ENCODE results near the gene VAC14.

VAC14 gene

GRCh38 chr16:70725912-70726828, 74.8 kb downstream of the VAC14 start:
- H3K27ac ChIP-seq (ENCODE audit: low read depth, low read length): no peak overlapping the region
- H3K56ac ChIP-seq (ENCODE audit: low read length): no peak overlapping the region
- H3K36me3 ChIP-seq (ENCODE audit: control insufficient read depth, insufficient read depth, low read length): no peaks in the 10 kb centered on the region
- H3K79me2 ChIP-seq (ENCODE audit: control insufficient read depth, insufficient read depth, low read length): no peaks in the 10 kb centered on the region
- H3K23ac ChIP-seq (ENCODE audit: low read length): no peak overlapping the region
- no peak overlapping the region for H4K8ac ChIP-seq (ENCODE audit: low read depth, low read length)
- no peak overlapping the region for H3K4me3 ChIP-seq (ENCODE audit: low read length)
- no peak overlapping the region for H3K18ac ChIP-seq (ENCODE audit: low read length)
- no peak overlapping the region for H2AK5ac ChIP-seq (ENCODE audit: low read length)
- no peak overlapping the region for H4K5ac ChIP-seq (ENCODE audit: low read length)
- H2BK120ac ChIP-seq (ENCODE audit: low read depth, low read length): no peak overlapping the region
- no peak overlapping the region for H3K4ac ChIP-seq (ENCODE audit: low read depth, low read length)
- no peak overlapping the region for H3K4me2 ChIP-seq (ENCODE audit: low read length)
- H3K4me1 ChIP-seq (ENCODE audit: control insufficient read depth, low read depth, low read length): peaks cover 2% of the 10 kb centered on the region
- no peak overlapping the region for H3K9ac ChIP-seq (ENCODE audit: low read length)
- WGBS (ENCODE audit: extremely low coverage, insufficient coverage, low lambda C conversion rate): no CpG with 5 or more reads among the region's 31 CpGs
- no peaks in the 10 kb centered on the region for H3K79me1 ChIP-seq (ENCODE audit: low read length)
- H2BK15ac ChIP-seq (replicated peaks; ENCODE audit: low read depth): no peak overlapping the region
- DNase-seq: no peak
- H3K27me3 ChIP-seq (ENCODE audit: insufficient read depth, low read length, poor library complexity): no peaks in the 10 kb centered on the region
- H2BK5ac ChIP-seq (ENCODE audit: low read length): no peak overlapping the region

- no CpG with 5 or more reads among the region's 22 CpGs for WGBS (ENCODE audit: extremely low coverage, insufficient coverage, low lambda C conversion rate)
- DNase-seq: no peak
Measured at GRCh38 chr16:70725024-70725911, 75.7 kb downstream of the VAC14 start.

GRCh38 chr16:70724146-70725023, 76.6 kb downstream of the VAC14 start:
- no CpG with 5 or more reads among the region's 15 CpGs for WGBS (ENCODE audit: extremely low coverage, insufficient coverage, low lambda C conversion rate)
- no peak overlapping the region for H3K56ac ChIP-seq (ENCODE audit: low read length)
- H3K4me1 ChIP-seq (ENCODE audit: control insufficient read depth, low read depth, low read length): peaks cover 2% of the 10 kb centered on the region
- no peak overlapping the region for H3K4ac ChIP-seq (ENCODE audit: low read depth, low read length)
- H2BK120ac ChIP-seq (ENCODE audit: low read depth, low read length): no peak overlapping the region
- H3K79me1 ChIP-seq (ENCODE audit: low read length): no peaks in the 10 kb centered on the region
- H3K27ac ChIP-seq (ENCODE audit: low read depth, low read length): no peak overlapping the region
- no peak overlapping the region for H2AK5ac ChIP-seq (ENCODE audit: low read length)
- H2BK5ac ChIP-seq (ENCODE audit: low read length): no peak overlapping the region
- H3K18ac ChIP-seq (ENCODE audit: low read length): no peak overlapping the region
- H2BK15ac ChIP-seq (replicated peaks; ENCODE audit: low read depth): no peak overlapping the region
- no peaks in the 10 kb centered on the region for H3K79me2 ChIP-seq (ENCODE audit: control insufficient read depth, insufficient read depth, low read length)
- no peak overlapping the region for H4K8ac ChIP-seq (ENCODE audit: low read depth, low read length)
- no peak for DNase-seq
- no peak overlapping the region for H3K4me2 ChIP-seq (ENCODE audit: low read length)
- H3K9ac ChIP-seq (ENCODE audit: low read length): no peak overlapping the region
- no peak overlapping the region for H3K4me3 ChIP-seq (ENCODE audit: low read length)
- no peak overlapping the region for H3K23ac ChIP-seq (ENCODE audit: low read length)
- no peaks in the 10 kb centered on the region for H3K27me3 ChIP-seq (ENCODE audit: insufficient read depth, low read length, poor library complexity)
- no peaks in the 10 kb centered on the region for H3K36me3 ChIP-seq (ENCODE audit: control insufficient read depth, insufficient read depth, low read length)
- H4K5ac ChIP-seq (ENCODE audit: low read length): no peak overlapping the region

More at GRCh38 chr16:70725024-70725911, 75.7 kb downstream of the VAC14 start:
- Histone ChIP-seq H3K79me2 (ENCODE audit: control insufficient read depth, insufficient read depth, low read length) (no peaks in the 10 kb centered on the region), H3K4me3 (ENCODE audit: low read length) (no peak overlapping the region), H3K23ac (ENCODE audit: low read length) (no peak overlapping the region), H3K4me1 (ENCODE audit: control insufficient read depth, low read depth, low read length) (peaks cover 2% of the 10 kb centered on the region), H3K9ac (ENCODE audit: low read length) (no peak overlapping the region), H3K36me3 (ENCODE audit: control insufficient read depth, insufficient read depth, low read length) (no peaks in the 10 kb centered on the region), H3K4ac (ENCODE audit: low read depth, low read length) (no peak overlapping the region), H3K27ac (ENCODE audit: low read depth, low read length) (no peak overlapping the region), H2BK15ac (replicated peaks; ENCODE audit: low read depth) (no peak overlapping the region), H3K56ac (ENCODE audit: low read length) (no peak overlapping the region), H2BK5ac (ENCODE audit: low read length) (no peak overlapping the region), H3K18ac (ENCODE audit: low read length) (no peak overlapping the region), H3K79me1 (ENCODE audit: low read length) (no peaks in the 10 kb centered on the region), H3K4me2 (ENCODE audit: low read length) (no peak overlapping the region), H2BK120ac (ENCODE audit: low read depth, low read length) (no peak overlapping the region), H4K5ac (ENCODE audit: low read length) (no peak overlapping the region), H2AK5ac (ENCODE audit: low read length) (no peak overlapping the region), H4K8ac (ENCODE audit: low read depth, low read length) (no peak overlapping the region), H3K27me3 (ENCODE audit: insufficient read depth, low read length, poor library complexity) (no peaks in the 10 kb centered on the region)

GRCh38 chr16:70723740-70724145, 77.2 kb downstream of the VAC14 start:
- Histone ChIP-seq H3K4ac (ENCODE audit: low read depth, low read length) (no peak overlapping the region), H3K79me2 (ENCODE audit: control insufficient read depth, insufficient read depth, low read length) (no peaks in the 10 kb centered on the region), H2BK5ac (ENCODE audit: low read length) (no peak overlapping the region), H3K23ac (ENCODE audit: low read length) (no peak overlapping the region), H3K4me3 (ENCODE audit: low read length) (no peak overlapping the region), H3K18ac (ENCODE audit: low read length) (no peak overlapping the region), H2AK5ac (ENCODE audit: low read length) (no peak overlapping the region), H3K79me1 (ENCODE audit: low read length) (no peaks in the 10 kb centered on the region), H3K4me1 (ENCODE audit: control insufficient read depth, low read depth, low read length) (peaks cover 2% of the 10 kb centered on the region), H3K9ac (ENCODE audit: low read length) (no peak overlapping the region), H2BK120ac (ENCODE audit: low read depth, low read length) (no peak overlapping the region), H3K4me2 (ENCODE audit: low read length) (no peak overlapping the region), H4K5ac (ENCODE audit: low read length) (no peak overlapping the region), H4K8ac (ENCODE audit: low read depth, low read length) (no peak overlapping the region), H3K36me3 (ENCODE audit: control insufficient read depth, insufficient read depth, low read length) (no peaks in the 10 kb centered on the region), H2BK15ac (replicated peaks; ENCODE audit: low read depth) (no peak overlapping the region), H3K27ac (ENCODE audit: low read depth, low read length) (no peak overlapping the region), H3K56ac (ENCODE audit: low read length) (no peak overlapping the region), H3K27me3 (ENCODE audit: insufficient read depth, low read length, poor library complexity) (no peaks in the 10 kb centered on the region)
- WGBS (ENCODE audit: extremely low coverage, insufficient coverage, low lambda C conversion rate): no CpG with 5 or more reads among the region's 6 CpGs
- DNase-seq: no peak

- H2BK5ac ChIP-seq (ENCODE audit: low read length): no peak overlapping the region
- WGBS (ENCODE audit: extremely low coverage, insufficient coverage, low lambda C conversion rate): 92% methylated on average over 2 of the region's 18 CpGs
Measured at GRCh38 chr16:70721202-70721963, 79.6 kb downstream of the VAC14 start.

More at GRCh38 chr16:70721202-70721963, 79.6 kb downstream of the VAC14 start:
- no peaks in the 10 kb centered on the region for H3K79me1 ChIP-seq (ENCODE audit: low read length)
- H3K4me3 ChIP-seq (ENCODE audit: low read length): no peak overlapping the region
- no peak overlapping the region for H2AK5ac ChIP-seq (ENCODE audit: low read length)
- no peak overlapping the region for H3K4ac ChIP-seq (ENCODE audit: low read depth, low read length)
- no peak overlapping the region for H2BK15ac ChIP-seq (replicated peaks; ENCODE audit: low read depth)
- no peak overlapping the region for H3K18ac ChIP-seq (ENCODE audit: low read length)
- no peak overlapping the region for H3K56ac ChIP-seq (ENCODE audit: low read length)
- no peak for DNase-seq
- no peak overlapping the region for H4K5ac ChIP-seq (ENCODE audit: low read length)
- no peaks in the 10 kb centered on the region for H3K79me2 ChIP-seq (ENCODE audit: control insufficient read depth, insufficient read depth, low read length)
- no peaks in the 10 kb centered on the region for H3K27me3 ChIP-seq (ENCODE audit: insufficient read depth, low read length, poor library complexity)
- H2BK120ac ChIP-seq (ENCODE audit: low read depth, low read length): no peak overlapping the region
- no peak overlapping the region for H3K23ac ChIP-seq (ENCODE audit: low read length)
- H3K4me2 ChIP-seq (ENCODE audit: low read length): no peak overlapping the region
- no peak overlapping the region for H3K27ac ChIP-seq (ENCODE audit: low read depth, low read length)
- peaks cover 2% of the 10 kb centered on the region for H3K4me1 ChIP-seq (ENCODE audit: control insufficient read depth, low read depth, low read length)
- H3K36me3 ChIP-seq (ENCODE audit: control insufficient read depth, insufficient read depth, low read length): no peaks in the 10 kb centered on the region
- no peak overlapping the region for H3K9ac ChIP-seq (ENCODE audit: low read length)
- no peak overlapping the region for H4K8ac ChIP-seq (ENCODE audit: low read depth, low read length)

All from mesendoderm (in vitro differentiated cells).